Prostate gland (tissue), 2 donors: Measurements from ENCODE around the gene ZBTB40. TPM values are rescaled to one million over a fixed set of nuclear protein-coding genes. Genes with fewer than 3 reads are reported as not detected.

ENCODE experiments used
- DNase-seq: peaks from one replicate; pipeline ENCODE4 v3.0.0-alpha.2; 2019; ENCODE audit warnings: low spot score
- H3K27ac ChIP-seq, 2 donors: fragments of 200-600 bp; sonication (generic); 2 replicates each; pipeline ENCODE4 v1.5.1; 2017 to 2019
- H3K27me3 ChIP-seq: fragments of 200-600 bp; sonication (generic); replicated peaks from 2 replicates; pipeline ENCODE4 v1.5.1; 2019; ENCODE audit not compliant: insufficient read depth
- H3K36me3 ChIP-seq, 2 donors: fragments of 200-600 bp; sonication (generic); 1 replicate in 1 of 2; 2 replicates in 1 of 2; pipeline versions ENCODE4 v1.5.1 to v1.8.1; 2017 to 2019
- H3K4me1 ChIP-seq: fragments of 200-600 bp; sonication (generic); replicated peaks from 2 replicates; pipeline ENCODE4 v1.5.1; 2019
- H3K4me3 ChIP-seq, 2 donors: fragments of 200-600 bp; sonication (generic); 2 replicates each; pipeline ENCODE4 v1.5.1; 2017 to 2019
- H3K9me3 ChIP-seq: fragments of 200-600 bp; sonication (generic); 2 replicates; pipeline ENCODE4 v1.5.1; 2017
- CTCF ChIP-seq, 4 experiments: fragments of 200-600 bp in 2 of 4; fragments of 450-650 bp in 2 of 4; sonication (generic) in 2 of 4; IDR thresholded peaks; 1 replicate in 3 of 4; 2 replicates in 1 of 4; pipeline ENCODE4 v1.5.1; 2016 to 2019; ENCODE audit warnings: antibody characterized with exemption in 4 of 4, mild to moderate bottlenecking in 2 of 4, moderate library complexity in 2 of 4
- POLR2A ChIP-seq: fragments of 450-650 bp; IDR thresholded peaks from one replicate; pipeline ENCODE4 v1.6.1; 2016; ENCODE audit warnings: antibody characterized with exemption, mild to moderate bottlenecking
- POLR2AphosphoS5 ChIP-seq: sonication (generic); formaldehyde crosslinking; IDR thresholded peaks from one replicate; pipeline ENCODE4 v1.6.1; 2017; ENCODE audit warnings: antibody characterized with exemption
- WGBS: methylation state at CpG from one replicate; pipeline ENCODE4 v1.1.5; 2018; 5-methylcytosine and 5-hydroxymethylcytosine counted together
- intact Hi-C: fragments of 100-400 bp; cut with DNase I; formaldehyde crosslinking; loops from one replicate; pipeline ENCODE4 v1.14.2; 2022
- total RNA-seq, 2 donors: library from RNA; depleted of rRNA; stranded (reverse); fragments of >200 nt; gene quantifications; one replicate each; pipeline ENCODE4 v1.1.0, GENCODE V29; 2016

The ZBTB40 gene
- total RNA-seq, 2 donors from 2014 or later: 18.2 to 26.3 TPM

DNA sequence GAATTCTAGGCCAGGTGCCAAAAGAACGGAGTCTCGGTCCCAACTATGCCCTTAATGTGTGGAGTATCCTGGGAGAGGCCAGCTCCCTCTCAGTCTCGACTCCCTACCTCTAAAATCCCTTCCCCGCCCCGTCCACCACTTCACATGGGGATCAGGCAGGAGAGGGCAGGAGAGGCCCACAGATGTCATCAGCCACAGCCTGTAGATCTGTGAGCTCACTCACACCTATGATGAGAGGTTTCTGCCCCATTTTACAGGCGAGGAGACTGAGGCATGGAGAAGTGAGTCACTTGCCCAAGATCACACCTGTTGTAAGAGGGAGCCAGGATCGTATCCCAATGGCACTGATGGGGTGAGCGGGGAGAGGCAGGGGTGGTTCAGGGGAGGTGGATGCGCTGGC, 91.2 kb downstream of the ZBTB40 start:
- Histone ChIP-seq H3K27me3 (no peaks in the 10 kb centered on the region), H3K9me3 (no peaks in the 10 kb centered on the region), H3K4me1 (no peaks in the 10 kb centered on the region), H3K36me3 (no peaks in the 10 kb centered on the region), H3K27ac (no peak overlapping the region), H3K4me3 (no peak overlapping the region)
- 79% methylated on average over 9 of the region's 9 CpGs for WGBS
- intact Hi-C loops: no loop called here
- DNase-seq: no peak
- no peak for TF ChIP-seq CTCF (IDR thresholded peaks at IDR 0.05)
- TF ChIP-seq POLR2AphosphoS5: no peak
- TF ChIP-seq POLR2A: no peak

GRCh38 chr1:22543679-22544078, 92.0 kb downstream of the ZBTB40 start:
- Histone ChIP-seq H3K4me1 (no peaks in the 10 kb centered on the region), H3K36me3 (no peaks in the 10 kb centered on the region), H3K4me3 (no peak overlapping the region), H3K27me3 (peaks cover 3% of the 10 kb centered on the region), H3K9me3 (no peaks in the 10 kb centered on the region), H3K27ac (no peak overlapping the region)
- no peak for DNase-seq
- intact Hi-C loops: no loop called here
- no peak for TF ChIP-seq CTCF (IDR thresholded peaks at IDR 0.05)
- WGBS: 82% methylated on average over 6 of the region's 6 CpGs

DNA sequence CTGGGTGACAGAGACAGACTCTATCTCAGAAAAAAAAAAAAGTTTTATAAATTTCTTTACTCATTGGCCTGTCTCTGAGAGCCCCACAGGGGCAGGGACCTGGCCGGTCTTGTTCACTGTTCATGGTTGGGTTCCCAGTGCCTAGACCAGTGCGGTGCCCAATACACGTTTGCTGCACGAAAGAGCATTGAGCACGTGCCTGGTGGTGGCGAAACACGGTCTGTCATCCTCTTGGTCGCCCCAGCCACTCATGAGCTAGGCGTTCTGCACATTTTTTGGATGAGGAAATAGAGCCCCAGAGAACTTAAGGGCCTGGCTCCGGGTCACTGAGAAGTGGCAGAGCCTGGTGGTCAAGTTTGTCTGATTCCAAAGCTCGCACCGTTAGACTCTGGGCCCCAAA, 93.0 kb downstream of the ZBTB40 start:
- peaks cover 3% of the 10 kb centered on the region for H3K27me3 ChIP-seq
- WGBS: 85% methylated on average over 12 of the region's 12 CpGs
- no peak for DNase-seq
- no peaks in the 10 kb centered on the region for H3K36me3 ChIP-seq
- intact Hi-C loops: no loop called here
- no peaks in the 10 kb centered on the region for H3K4me1 ChIP-seq
- no peaks in the 10 kb centered on the region for H3K9me3 ChIP-seq
- TF ChIP-seq CTCF (IDR thresholded peaks at IDR 0.05): no peak
- TF ChIP-seq POLR2AphosphoS5: no peak
- no peak for TF ChIP-seq POLR2A
- no peak overlapping the region for H3K27ac ChIP-seq
- no peak overlapping the region for H3K4me3 ChIP-seq

DNA sequence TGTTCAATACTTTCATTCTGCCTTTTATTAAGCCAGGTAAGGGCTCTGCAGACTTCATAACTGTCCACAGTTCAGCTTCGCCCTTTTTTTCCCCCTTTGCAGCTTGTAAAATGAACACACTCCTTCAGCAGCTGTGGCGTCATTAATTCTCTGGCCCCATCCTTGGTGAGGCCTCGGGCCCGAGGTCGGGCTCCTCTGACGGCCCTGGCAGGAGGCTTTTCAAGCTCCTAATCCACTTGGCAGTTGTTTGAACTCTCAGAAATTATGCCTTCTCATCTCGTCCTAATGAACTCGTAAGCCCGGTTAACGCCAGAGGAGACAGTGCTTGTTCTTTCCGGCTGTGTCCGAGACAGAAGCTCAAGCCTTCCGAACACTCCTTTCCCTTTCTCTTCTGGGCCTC, 93.5 kb downstream of the ZBTB40 start:
- H3K9me3 ChIP-seq: no peaks in the 10 kb centered on the region
- H3K4me3 ChIP-seq: no peak overlapping the region
- intact Hi-C loops: no loop called here
- H3K36me3 ChIP-seq: no peaks in the 10 kb centered on the region
- peaks cover 3% of the 10 kb centered on the region for H3K27me3 ChIP-seq
- no peaks in the 10 kb centered on the region for H3K4me1 ChIP-seq
- 28% methylated on average over 13 of the region's 13 CpGs for WGBS
- H3K27ac ChIP-seq: no peak overlapping the region
- no peak for DNase-seq
- TF ChIP-seq POLR2A (no peak), CTCF (IDR thresholded peaks at IDR 0.05) (no peak), POLR2AphosphoS5 (no peak)

- peaks cover 3% of the 10 kb centered on the region for H3K27me3 ChIP-seq
These were observed 95.7 kb downstream of the ZBTB40 start for GRCh38 chr1:22547186-22547817.

More at GRCh38 chr1:22547186-22547817, 95.7 kb downstream of the ZBTB40 start:
- intact Hi-C loops: no loop called here
- Histone ChIP-seq H3K4me3 (no peak overlapping the region), H3K4me1 (no peaks in the 10 kb centered on the region), H3K36me3 (no peaks in the 10 kb centered on the region), H3K9me3 (no peaks in the 10 kb centered on the region), H3K27ac (no peak overlapping the region)
- no peak for DNase-seq
- WGBS: 81% methylated on average over 6 of the region's 6 CpGs
- TF ChIP-seq POLR2AphosphoS5 (no peak), CTCF (IDR thresholded peaks at IDR 0.05) (no peak), POLR2A (no peak)
